GM15510 (cell line): ENCODE data around the gene TSPAN16.

Source experiments
- POLR2A ChIP-seq: IDR thresholded peaks from 3 replicates; pipeline ENCODE4 v1.6.1; 2011; ENCODE audit warnings: borderline replicate concordance; ENCODE audit not compliant: insufficient read length; ENCODE audit errors: extremely low read depth

TSPAN16 gene

DNA sequence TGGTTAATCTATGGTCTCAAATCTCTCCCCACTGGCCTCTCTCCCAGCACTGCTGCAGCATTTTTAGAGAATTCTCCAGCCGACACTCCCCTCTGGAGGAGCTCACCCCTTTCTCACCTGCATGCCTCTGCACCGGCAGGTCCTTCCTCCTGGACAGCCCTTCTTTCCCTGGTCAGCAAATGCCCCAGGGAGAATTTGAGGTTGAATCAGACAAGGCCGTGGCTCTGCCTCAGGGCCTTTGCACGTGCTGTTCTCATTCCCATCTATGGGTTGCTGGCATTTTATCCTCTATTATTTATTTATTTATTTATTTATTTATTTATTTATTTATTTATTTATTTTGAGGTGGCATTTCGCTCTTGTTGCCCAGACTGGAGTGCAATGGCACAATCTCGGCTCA lies 32.2 kb upstream of the TSPAN16 start:
- TF ChIP-seq POLR2A, result no peak

GRCh38 chr19:11264452-11265176 lies 31.3 kb upstream of the TSPAN16 start:
- no peak for TF ChIP-seq POLR2A

DNA sequence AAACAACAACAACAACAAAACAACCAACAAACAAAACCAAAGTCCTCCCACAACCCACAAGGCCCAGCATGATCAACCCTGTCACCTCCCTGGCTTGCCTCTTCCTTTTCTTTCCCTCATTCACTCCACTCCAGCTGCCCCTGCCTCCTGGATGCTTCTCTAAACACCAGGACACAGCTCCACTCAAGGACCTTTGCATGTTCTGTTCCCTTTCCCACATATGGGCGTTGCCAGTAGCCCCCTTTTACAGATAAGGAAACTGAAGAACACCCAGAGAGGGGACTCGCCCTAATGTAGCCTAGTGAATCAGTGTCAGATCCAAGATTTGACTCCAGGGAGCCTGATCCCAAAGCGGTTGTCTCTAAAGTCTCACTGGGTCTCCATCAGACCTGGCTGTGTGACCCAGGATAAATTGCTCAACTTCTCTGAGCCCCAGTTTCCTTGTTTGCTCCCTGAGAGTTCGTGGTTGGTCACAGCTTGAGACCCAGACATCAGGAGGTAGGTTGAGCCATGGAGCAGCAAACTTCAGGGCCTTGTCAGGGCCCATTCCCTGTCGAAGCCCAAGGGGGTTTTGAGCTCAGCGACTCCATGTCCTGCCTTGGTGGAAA lies 30.7 kb upstream of the TSPAN16 start:
- TF ChIP-seq POLR2A, result no peak

DNA sequence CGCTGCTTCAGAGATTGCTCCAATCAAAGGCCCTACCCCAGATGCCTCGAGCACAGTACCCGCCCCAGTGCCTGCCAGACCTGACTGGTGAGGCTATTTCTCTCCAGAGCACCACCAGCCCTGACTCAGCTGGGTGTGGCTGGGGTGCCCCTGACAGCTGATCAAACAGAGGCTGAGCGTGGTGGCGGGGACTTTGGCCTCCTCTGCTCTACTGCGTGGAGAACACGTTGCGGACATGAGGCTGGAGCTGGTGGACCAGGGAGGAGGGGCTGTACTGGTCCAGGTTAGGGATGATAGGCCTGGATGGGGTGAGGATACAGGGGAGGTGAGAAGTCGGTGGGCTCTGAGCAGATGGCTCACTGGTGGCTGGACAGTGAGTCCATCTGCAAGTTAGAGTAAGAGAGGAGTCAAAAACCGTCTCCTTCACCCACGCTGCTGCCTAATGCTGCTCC lies 30.1 kb upstream of the TSPAN16 start:
- no peak for TF ChIP-seq POLR2A

DNA sequence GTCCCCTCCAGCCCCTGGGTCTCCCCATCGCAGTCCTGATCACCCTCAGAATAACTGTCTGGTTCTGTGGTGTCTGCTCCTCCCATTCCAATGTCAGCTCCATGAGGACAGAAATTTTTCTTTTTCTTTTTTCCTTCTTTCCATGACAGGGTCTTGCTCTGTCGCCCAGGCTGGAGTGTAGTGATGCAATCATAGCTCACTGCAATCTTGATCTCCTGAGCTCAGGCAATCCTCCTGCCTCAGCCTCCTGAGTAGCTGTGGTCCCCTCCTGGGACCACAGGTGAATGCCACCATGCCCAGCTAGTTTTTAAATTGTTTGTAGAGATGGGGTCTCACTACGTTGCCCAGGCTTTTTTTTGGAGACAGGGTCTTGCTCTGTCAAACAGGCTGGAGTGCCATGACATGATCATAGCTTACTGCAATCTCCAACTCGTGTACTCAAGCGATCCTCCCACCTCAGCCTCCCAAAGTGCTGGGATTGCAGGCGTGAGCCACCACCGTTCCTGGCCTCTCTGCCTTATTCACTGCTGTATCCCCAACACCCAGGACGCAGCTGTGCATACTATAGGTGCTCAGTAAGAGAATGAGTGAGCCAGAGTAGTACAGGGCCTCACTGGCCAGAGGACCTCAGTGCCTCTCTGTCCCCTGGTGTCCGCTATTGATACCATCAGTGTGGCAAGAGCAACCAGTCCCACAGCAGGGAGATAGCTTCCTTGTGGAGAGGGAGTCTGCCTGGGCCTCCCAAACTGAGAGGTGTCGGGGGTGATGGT lies 28.5 kb upstream of the TSPAN16 start:
- no peak for TF ChIP-seq POLR2A

DNA sequence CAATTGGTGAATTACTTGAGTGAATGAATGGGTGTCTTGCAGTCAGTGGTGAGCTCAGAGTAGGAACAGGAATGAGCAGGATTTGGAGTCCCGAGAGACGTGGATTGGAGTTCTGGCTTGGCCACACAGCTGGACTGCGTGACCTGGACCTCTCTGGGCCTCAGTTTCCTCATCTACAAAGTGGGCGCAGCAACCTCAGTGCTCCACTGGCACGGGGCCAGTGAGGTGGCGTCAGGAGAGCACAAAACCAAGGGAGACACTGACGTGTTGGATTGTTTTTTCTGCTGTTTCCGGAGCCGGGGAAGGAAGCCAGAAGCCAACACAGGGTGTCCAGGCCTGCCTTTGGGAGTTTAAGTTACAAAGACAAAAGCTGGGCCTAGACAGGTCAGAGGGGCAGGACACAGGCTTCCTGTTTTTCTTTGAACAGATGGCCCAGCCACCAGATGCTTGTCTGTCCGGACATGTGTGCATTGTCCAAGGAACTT lies 27.1 kb upstream of the TSPAN16 start:
- TF ChIP-seq POLR2A, result no peak

GRCh38 chr19:11269408-11269807 lies 26.6 kb upstream of the TSPAN16 start:
- TF ChIP-seq POLR2A, result no peak

DNA sequence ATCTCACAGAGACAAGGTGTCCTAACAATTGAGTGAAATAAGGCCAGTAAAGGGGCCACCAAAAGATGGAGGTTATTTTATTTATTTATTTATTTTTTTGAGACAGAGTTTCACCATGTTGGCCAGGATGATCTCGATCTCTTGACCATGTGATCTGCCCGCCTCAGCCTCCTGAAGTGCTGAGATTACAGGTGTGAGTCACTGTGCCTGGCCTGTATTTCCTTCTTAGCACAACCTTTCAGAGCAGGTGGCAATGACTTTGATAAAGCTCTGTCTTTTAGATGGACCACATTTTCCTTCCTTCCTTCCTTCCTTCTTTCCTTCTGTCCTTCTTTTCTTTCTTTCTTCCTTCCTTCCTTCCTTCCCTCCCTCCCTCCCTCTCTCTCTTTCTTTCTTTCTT lies 22.7 kb upstream of the TSPAN16 start:
- no peak for TF ChIP-seq POLR2A

DNA sequence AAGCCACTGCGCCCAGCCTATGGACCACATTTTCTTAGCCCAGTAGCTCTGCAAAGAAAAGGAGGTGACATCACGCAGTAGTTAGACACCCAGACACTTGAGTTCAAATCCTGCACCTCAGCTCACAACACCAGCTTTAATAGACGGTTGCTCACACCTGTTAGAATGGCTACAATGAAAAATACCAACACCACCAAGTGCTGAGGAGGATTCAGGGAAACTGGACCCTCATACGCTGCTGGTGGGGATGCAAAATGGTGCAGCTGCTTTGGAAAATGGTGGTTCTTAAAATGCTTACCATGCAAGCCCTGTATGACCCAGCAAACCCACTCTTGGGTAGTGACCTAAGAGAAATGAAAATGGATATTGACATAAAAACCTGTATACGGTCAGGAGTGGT lies 22.0 kb upstream of the TSPAN16 start:
- no peak for TF ChIP-seq POLR2A

- no peak for TF ChIP-seq POLR2A
Measured at GRCh38 chr19:11274533-11275086, 21.4 kb upstream of the TSPAN16 start.

- no peak for TF ChIP-seq POLR2A
Measured at GRCh38 chr19:11278670-11279069, 17.3 kb upstream of the TSPAN16 start.

DNA sequence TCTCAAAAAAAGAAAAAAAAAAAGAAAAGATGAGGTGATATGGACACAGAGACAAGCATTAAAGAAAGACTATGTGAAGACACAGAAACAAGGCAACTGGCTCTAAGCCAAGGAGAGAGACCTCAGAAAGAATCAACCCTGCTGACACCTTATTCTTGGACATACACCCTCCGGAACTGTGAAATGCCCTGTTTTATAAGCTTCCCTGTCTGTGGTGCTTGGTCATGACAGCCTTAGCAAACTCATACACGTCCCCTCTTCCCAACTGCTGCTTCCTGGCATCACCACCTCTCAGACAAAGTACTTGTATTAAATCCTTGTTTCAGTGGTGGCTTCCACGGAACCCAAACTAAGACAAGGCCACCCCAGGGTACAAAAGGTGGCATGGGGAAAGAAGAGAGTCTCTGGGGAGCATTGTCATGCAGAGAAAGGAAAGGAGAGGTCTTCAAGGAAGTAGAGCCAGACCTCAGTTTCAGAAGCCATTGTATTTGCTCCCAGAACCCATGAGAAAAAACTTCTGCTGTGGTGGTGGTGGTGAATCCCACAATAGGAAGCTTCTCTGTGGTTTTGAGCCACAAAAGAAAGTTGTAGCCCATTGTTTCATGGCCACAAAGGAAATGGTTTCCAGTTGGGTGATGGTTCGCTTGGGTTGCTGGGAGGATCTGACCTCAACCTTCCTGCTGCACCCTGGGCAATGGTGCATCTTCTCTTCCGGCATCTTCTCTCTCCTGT lies 16.3 kb upstream of the TSPAN16 start:
- TF ChIP-seq POLR2A, result no peak

GRCh38 chr19:11281356-11282049 lies 14.5 kb upstream of the TSPAN16 start:
- TF ChIP-seq POLR2A, result no peak

DNA sequence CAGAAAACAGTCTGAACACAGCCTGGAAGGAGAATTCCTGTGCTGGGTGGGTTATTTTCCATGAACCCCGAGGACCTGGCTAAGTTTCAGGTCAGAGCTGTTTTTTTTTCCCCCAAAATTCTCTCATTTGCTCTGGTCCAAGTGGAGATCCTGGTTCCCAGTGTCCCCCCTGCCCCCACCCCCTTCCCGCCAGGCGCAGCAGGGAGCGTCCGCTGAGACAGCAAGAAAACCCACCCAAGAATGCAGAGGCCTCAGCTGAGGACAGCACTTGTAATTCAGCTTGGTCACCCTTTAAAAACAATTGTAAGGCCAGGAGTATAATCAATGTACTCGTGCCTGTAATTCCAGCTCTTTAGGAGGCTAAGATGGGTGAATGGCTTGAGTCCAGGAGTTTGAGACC lies 11.4 kb upstream of the TSPAN16 start:
- no peak for TF ChIP-seq POLR2A

DNA sequence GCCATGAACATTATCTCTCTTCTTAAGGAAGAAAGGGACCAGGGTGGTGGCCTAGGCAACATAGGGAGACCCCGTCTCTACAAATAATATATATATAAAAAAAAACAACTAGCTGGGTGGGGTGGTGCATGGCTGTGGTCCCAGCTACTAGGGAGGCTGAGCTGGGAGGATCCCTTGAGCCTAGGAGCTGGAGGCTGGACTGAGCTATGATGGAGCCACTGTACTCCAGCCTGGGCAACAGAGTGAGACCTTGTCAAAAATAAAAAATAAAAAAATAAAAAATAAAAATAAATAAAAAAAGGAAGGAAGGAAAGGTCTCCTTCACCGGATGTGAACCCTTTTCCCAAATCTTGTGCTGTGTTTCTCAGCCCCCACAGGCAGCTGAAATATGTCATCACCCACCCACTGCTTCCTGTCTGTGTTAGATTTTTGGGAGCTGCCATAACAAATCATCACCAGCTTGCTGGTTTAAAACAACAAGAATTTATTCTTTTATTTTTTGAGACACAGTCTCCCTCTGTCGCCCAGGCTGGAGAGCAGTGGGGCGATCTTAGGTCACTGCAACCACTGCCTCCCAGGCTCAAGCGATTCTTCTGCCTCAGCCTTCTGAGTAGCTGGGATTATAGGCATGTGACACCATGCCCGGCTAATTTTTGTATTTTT lies 9.5 kb upstream of the TSPAN16 start:
- TF ChIP-seq POLR2A, result no peak
